VCaP (cell line): ENCODE measurements around the gene PCDHB10.
"Not testable (repeated sequence)": the region's sequence is repeated elsewhere in the genome, so short reads cannot be mapped to it uniquely, and the experiment has no call there.

Source experiments
- H3K27ac ChIP-seq: fragments of 450-650 bp; 2 replicates; pipeline ENCODE4 v1.5.1; 2017
- CTCF ChIP-seq: fragments of 450-650 bp; conservative IDR thresholded peaks from 2 replicates; pipeline ENCODE4 v1.5.1; 2017; ENCODE audit warnings: mild to moderate bottlenecking, moderate library complexity

PCDHB10 gene

GRCh38 chr5:141192110-141192725 lies at the start of gene PCDHB10:
PCDHB10 (plus strand) TSS chr5:141192353; CDS start chr5:141192553, 200 bp downstream.
- peak; percentile 91 for TF ChIP-seq CTCF

GRCh38 chr5:141149812-141150211 lies 42.3 kb upstream of the PCDHB10 start, which contains the start of gene PCDHB6:
PCDHB6 (plus strand) TSS chr5:141150057; CDS start chr5:141150258, 201 bp downstream.
- no peak for TF ChIP-seq CTCF
- H3K27ac ChIP-seq: peak within 1 kb of the TSS; percentile 8; the same call in 1 of the 2 replicates

More at GRCh38 chr5:141192110-141192725, at the start of gene PCDHB10:
- H3K27ac ChIP-seq: peak within 1 kb of the TSS; percentile 42; the same call in 1 of the 2 replicates

GRCh38 chr5:141150224-141150992 lies 41.7 kb upstream of the PCDHB10 start:
- no peak overlapping the region for H3K27ac ChIP-seq
- no peak for TF ChIP-seq CTCF

- TF ChIP-seq CTCF: no peak
Observed at GRCh38 chr5:141150993-141151325, 41.2 kb upstream of the PCDHB10 start.

GRCh38 chr5:141151632-141152031 lies 40.5 kb upstream of the PCDHB10 start:
- H3K27ac ChIP-seq: not testable (repeated sequence)

More at GRCh38 chr5:141150993-141151325, 41.2 kb upstream of the PCDHB10 start:
- no peak overlapping the region for H3K27ac ChIP-seq

GRCh38 chr5:141152096-141152495 lies 40.1 kb upstream of the PCDHB10 start:
- H3K27ac ChIP-seq: not testable (repeated sequence)

GRCh38 chr5:141155540-141156374 lies 36.4 kb upstream of the PCDHB10 start:
- H3K27ac ChIP-seq: no peak overlapping the region
- TF ChIP-seq CTCF: peak; percentile 70

GRCh38 chr5:141157356-141157755 lies 34.8 kb upstream of the PCDHB10 start:
- not testable (repeated sequence) for H3K27ac ChIP-seq

GRCh38 chr5:141157901-141158300 lies 34.3 kb upstream of the PCDHB10 start:
- not testable (repeated sequence) for H3K27ac ChIP-seq
